Activated CD4-positive, alpha-beta memory T cell treated with anti-CD3 and anti-CD28 coated beads, Interleukin-2, amount 10 ng/mL, durations not matched to agents 7 days and 5 days (primary cell): Measurements from ENCODE around the gene CLPX. TPM values are rescaled to one million over a fixed set of nuclear protein-coding genes. Genes with fewer than 3 reads are reported as not detected.

Experiments used
- CTCF ChIA-PET: fragments of 350-600 bp; sonication (Branson Sonifier 250); formaldehyde crosslinking; loops from one replicate; lab custom pipeline; 2021; ENCODE audit warnings: antibody characterized with exemption, inconsistent platforms; lab: Charles Lee
- POLR2A ChIA-PET: fragments of 350-600 bp; sonication (Branson Sonifier 250); formaldehyde crosslinking; loops from one replicate; lab custom pipeline; 2021; ENCODE audit warnings: antibody characterized with exemption; lab: Charles Lee
- DNase-seq: peaks from one replicate; pipeline ENCODE4 v3.0.0-alpha.2; 2020
- H3K27ac Mint-ChIP-seq: one replicate; pipeline ENCODE4 v1.8.0; 2021; ENCODE audit warnings: mild to moderate bottlenecking, mixed read lengths
- H3K27me3 Mint-ChIP-seq: one replicate; pipeline ENCODE4 v1.8.0; 2021; ENCODE audit warnings: mixed read lengths
- H3K36me3 Mint-ChIP-seq: one replicate; pipeline ENCODE4 v1.8.0; 2021; ENCODE audit warnings: low read depth, mixed read lengths
- H3K4me1 Mint-ChIP-seq: one replicate; pipeline ENCODE4 v1.8.0; 2021; ENCODE audit warnings: mixed read lengths
- H3K4me3 Mint-ChIP-seq: one replicate; pipeline ENCODE4 v1.8.0; 2021; ENCODE audit warnings: mild to moderate bottlenecking, mixed read lengths
- H3K9me3 Mint-ChIP-seq: one replicate; pipeline ENCODE4 v1.8.0; 2021; ENCODE audit warnings: mixed read lengths
- total RNA-seq, 2 experiments: library from RNA; stranded (reverse); gene quantifications; one replicate each; pipeline ENCODE4 v1.2.3, GENCODE V29; 2021

CLPX gene
- total RNA-seq, 2 experiments from 2014 or later = 48.5 to 57.8 TPM

DNA sequence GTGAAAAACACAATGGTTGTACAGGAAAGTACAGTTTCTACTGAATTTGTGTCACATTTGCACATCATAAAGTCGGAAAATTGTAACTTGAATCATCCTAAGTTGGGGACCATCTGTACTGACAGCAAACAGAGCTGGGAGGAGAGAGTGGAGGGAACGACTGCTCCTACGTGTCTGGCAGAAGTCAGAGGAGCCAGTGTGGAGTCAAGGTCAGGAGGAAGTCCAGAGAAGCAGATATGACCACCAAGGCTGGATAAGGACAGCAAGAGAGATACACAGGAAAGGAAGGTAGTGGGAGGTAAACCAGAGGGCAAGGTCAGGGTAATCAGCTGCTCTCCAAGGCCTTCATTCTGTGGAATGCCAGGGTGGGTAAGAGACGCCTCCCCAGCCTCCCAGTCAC, 28.9 kb upstream of the CLPX start:
- ChIA-PET POLR2A (no interaction called here), CTCF (no interaction called here)
- H3K27ac Mint-ChIP-seq = no peak overlapping the region
- no peak for DNase-seq
- H3K9me3 Mint-ChIP-seq = no peaks in the 10 kb centered on the region
- no peaks in the 10 kb centered on the region for H3K4me1 Mint-ChIP-seq
- H3K27me3 Mint-ChIP-seq = no peaks in the 10 kb centered on the region
- no peaks in the 10 kb centered on the region for H3K36me3 Mint-ChIP-seq
- no peak overlapping the region for H3K4me3 Mint-ChIP-seq

DNA sequence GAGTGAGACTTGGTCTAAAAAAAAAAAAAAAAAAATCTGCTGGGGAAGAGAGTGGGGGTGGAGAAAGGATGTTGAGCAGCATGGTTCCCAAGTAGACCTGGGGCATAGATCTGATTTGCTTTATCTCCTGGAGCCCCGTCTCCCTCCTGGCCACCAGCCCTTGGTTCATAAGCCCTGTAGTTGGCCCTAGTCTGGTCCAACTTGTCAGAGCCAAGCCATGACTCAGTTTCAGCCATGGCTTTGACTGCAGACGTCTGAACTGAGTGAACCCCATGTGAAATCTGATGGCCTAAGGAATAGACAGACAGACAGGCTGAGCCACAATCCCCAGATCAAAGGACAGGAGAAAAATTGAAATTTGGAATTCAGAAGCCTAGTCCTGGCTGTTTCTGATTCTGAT, 28.1 kb upstream of the CLPX start:
- Mint-ChIP-seq H3K27ac (no peak overlapping the region), H3K36me3 (no peaks in the 10 kb centered on the region), H3K4me1 (no peaks in the 10 kb centered on the region), H3K27me3 (no peaks in the 10 kb centered on the region), H3K4me3 (no peak overlapping the region), H3K9me3 (no peaks in the 10 kb centered on the region)
- POLR2A ChIA-PET = no interaction called here
- CTCF ChIA-PET = interaction anchor here (1.2 kb wide), 1 partner anchor 11 kb away, joined by 3 read pairs; no protein-coding TSS in a partner anchor
- no peak for DNase-seq

DNA sequence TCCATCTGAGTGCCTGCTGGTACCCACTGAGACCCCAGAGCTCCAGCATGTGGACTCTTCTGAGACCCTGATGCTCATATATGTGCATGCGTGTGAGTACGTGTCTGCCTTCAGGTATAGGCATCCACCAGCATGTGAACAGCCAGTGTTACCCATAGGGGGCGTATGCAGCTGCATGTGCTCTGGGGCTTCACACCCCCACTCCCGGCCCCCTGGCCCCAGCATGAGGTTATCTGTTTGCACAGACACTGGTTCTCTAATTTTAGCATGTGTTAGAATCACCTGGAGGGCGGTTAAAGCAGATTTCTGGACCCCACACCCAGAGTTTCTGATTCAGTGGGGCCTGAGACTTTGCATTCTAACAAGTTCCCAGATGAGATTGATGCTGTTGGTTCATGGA, 27.0 kb upstream of the CLPX start:
- ChIA-PET POLR2A (interaction anchor here (1.2 kb wide), 1 partner anchor 93 kb away, joined by 4 read pairs; the partner anchor contains the start of gene RNU5B-1), CTCF (interaction anchor here (1.1 to 1.2 kb wide), 2 partner anchors 12 kb away, joined by 3 read pairs; no protein-coding TSS in a partner anchor)
- peak; percentile 41 for DNase-seq
- no peaks in the 10 kb centered on the region for H3K36me3 Mint-ChIP-seq
- H3K27ac Mint-ChIP-seq = no peak overlapping the region
- no peaks in the 10 kb centered on the region for H3K27me3 Mint-ChIP-seq
- H3K4me1 Mint-ChIP-seq = no peaks in the 10 kb centered on the region
- H3K4me3 Mint-ChIP-seq = no peak overlapping the region
- no peaks in the 10 kb centered on the region for H3K9me3 Mint-ChIP-seq

GRCh38 chr15:65211482-65211982, 26.4 kb upstream of the CLPX start:
- no peaks in the 10 kb centered on the region for H3K9me3 Mint-ChIP-seq
- H3K4me1 Mint-ChIP-seq = no peaks in the 10 kb centered on the region
- no peak overlapping the region for H3K4me3 Mint-ChIP-seq
- DNase-seq = no peak
- ChIA-PET CTCF (interaction anchor here (0.7 to 1.1 kb wide), 2 partner anchors 9 to 12 kb away, joined by 3 to 4 read pairs; no protein-coding TSS in a partner anchor), POLR2A (interaction anchor here (1.2 kb wide), 1 partner anchor 93 kb away, joined by 4 read pairs; the partner anchor contains the start of gene RNU5B-1)
- H3K27me3 Mint-ChIP-seq = no peaks in the 10 kb centered on the region
- no peaks in the 10 kb centered on the region for H3K36me3 Mint-ChIP-seq
- H3K27ac Mint-ChIP-seq = no peak overlapping the region

GRCh38 chr15:65210770-65211481, 25.8 kb upstream of the CLPX start, which contains the start of gene CILP:
CILP (minus strand) TSS chr15:65211473; CDS start chr15:65209755, 1,718 bp downstream.
- no peak for DNase-seq
- Mint-ChIP-seq H3K27ac (no peak within 1 kb of the TSS), H3K9me3 (no peaks in the 10 kb centered on the region), H3K27me3 (no peaks in the 10 kb centered on the region), H3K4me1 (no peaks in the 10 kb centered on the region), H3K4me3 (no peak within 1 kb of the TSS), H3K36me3 (no peaks in the 10 kb centered on the region)
- POLR2A ChIA-PET = no interaction called here
- CTCF ChIA-PET = interaction anchor here (0.7 to 1.1 kb wide), 2 partner anchors 8 to 11 kb away, joined by 3 to 4 read pairs; no protein-coding TSS in a partner anchor

- ChIA-PET CTCF (interaction anchor here (1.1 to 1.9 kb wide), 2 partner anchors 87 to 109 kb away, joined by 3 to 6 read pairs; no protein-coding TSS in a partner anchor), POLR2A (no interaction called here)
- no peaks in the 10 kb centered on the region for H3K36me3 Mint-ChIP-seq
- no peaks in the 10 kb centered on the region for H3K9me3 Mint-ChIP-seq
- no peak overlapping the region for H3K4me3 Mint-ChIP-seq
- no peak overlapping the region for H3K27ac Mint-ChIP-seq
- no peak for DNase-seq
- H3K27me3 Mint-ChIP-seq = no peaks in the 10 kb centered on the region
- no peaks in the 10 kb centered on the region for H3K4me1 Mint-ChIP-seq
Observed at GRCh38 chr15:65209701-65210643, 24.8 kb upstream of the CLPX start.

DNA sequence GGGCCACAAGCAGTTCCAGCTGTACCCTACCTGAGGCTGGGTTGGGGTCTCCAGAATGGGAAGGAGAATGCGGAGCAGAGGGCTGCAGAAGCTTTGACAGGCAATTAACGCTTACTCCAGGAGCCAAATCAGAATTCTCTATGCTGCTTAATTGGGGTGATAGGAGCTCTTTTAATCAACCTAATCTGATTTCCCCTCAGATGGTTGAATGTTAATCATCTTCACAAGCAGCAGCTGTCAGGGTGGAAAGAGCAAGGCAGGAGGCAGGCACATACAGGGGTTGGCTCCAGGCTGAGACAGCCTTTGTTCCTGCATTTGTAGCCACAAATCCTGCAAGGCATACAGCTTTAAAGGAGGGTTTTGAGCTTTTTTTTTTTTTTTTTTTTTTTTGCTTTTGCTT, 23.5 kb upstream of the CLPX start:
- no peak overlapping the region for H3K4me3 Mint-ChIP-seq
- POLR2A ChIA-PET = interaction anchor here (1.0 kb wide), 1 partner anchor 96 kb away, joined by 4 read pairs; the partner anchor contains the start of gene RNU5B-1
- no peaks in the 10 kb centered on the region for H3K4me1 Mint-ChIP-seq
- no peak overlapping the region for H3K27ac Mint-ChIP-seq
- CTCF ChIA-PET = interaction anchor here (0.5 to 1.9 kb wide), 3 partner anchors 23 to 229 kb away, joined by 3 to 6 read pairs (median 3); no protein-coding TSS in a partner anchor
- H3K9me3 Mint-ChIP-seq = no peaks in the 10 kb centered on the region
- peaks cover 2% of the 10 kb centered on the region for H3K27me3 Mint-ChIP-seq
- no peak for DNase-seq
- H3K36me3 Mint-ChIP-seq = no peaks in the 10 kb centered on the region

DNA sequence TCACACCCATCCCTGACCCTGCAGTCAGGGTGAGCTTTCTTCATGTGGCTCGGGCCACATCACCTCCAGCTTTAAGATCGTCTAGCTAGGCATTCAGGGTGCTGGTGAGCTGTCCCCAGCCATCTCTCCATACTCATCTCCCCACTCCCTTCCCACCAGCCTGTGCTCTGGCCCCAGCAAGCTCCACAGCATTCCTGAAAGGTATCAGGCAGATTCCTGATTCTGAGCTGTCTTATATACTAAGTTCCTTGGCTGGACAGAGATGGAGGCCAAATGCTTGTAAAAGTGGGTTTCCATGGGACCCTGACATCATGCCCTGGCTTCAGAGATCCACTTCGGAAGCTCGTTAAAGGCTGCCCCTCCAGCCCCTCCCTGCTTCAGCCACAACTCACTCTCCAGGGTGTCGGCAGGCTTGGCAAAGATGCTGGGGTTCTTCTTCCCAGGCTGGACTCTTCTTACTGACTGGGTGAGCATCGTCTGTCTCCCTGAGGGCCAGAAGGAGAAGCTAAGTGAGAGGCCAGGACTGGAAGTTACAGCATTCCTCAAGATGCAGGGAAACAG, 22.2 kb upstream of the CLPX start:
- no peak overlapping the region for H3K4me3 Mint-ChIP-seq
- H3K27ac Mint-ChIP-seq = no peak overlapping the region
- ChIA-PET CTCF (interaction anchor here (0.5 to 1.0 kb wide), 2 partner anchors 10 to 88 kb away, joined by 3 read pairs; no protein-coding TSS in a partner anchor), POLR2A (no interaction called here)
- H3K27me3 Mint-ChIP-seq = peaks cover 2% of the 10 kb centered on the region
- H3K9me3 Mint-ChIP-seq = no peaks in the 10 kb centered on the region
- DNase-seq = no peak
- no peaks in the 10 kb centered on the region for H3K36me3 Mint-ChIP-seq
- H3K4me1 Mint-ChIP-seq = no peaks in the 10 kb centered on the region

- H3K4me3 Mint-ChIP-seq = no peak overlapping the region
- ChIA-PET CTCF (interaction anchor here (0.5 to 1.0 kb wide), 2 partner anchors 11 to 89 kb away, joined by 3 read pairs; no protein-coding TSS in a partner anchor), POLR2A (no interaction called here)
- peaks cover 2% of the 10 kb centered on the region for H3K27me3 Mint-ChIP-seq
- no peaks in the 10 kb centered on the region for H3K4me1 Mint-ChIP-seq
- H3K36me3 Mint-ChIP-seq = no peaks in the 10 kb centered on the region
- DNase-seq = no peak
- no peak overlapping the region for H3K27ac Mint-ChIP-seq
- H3K9me3 Mint-ChIP-seq = no peaks in the 10 kb centered on the region
Observed at GRCh38 chr15:65206750-65207149, 21.6 kb upstream of the CLPX start.

DNA sequence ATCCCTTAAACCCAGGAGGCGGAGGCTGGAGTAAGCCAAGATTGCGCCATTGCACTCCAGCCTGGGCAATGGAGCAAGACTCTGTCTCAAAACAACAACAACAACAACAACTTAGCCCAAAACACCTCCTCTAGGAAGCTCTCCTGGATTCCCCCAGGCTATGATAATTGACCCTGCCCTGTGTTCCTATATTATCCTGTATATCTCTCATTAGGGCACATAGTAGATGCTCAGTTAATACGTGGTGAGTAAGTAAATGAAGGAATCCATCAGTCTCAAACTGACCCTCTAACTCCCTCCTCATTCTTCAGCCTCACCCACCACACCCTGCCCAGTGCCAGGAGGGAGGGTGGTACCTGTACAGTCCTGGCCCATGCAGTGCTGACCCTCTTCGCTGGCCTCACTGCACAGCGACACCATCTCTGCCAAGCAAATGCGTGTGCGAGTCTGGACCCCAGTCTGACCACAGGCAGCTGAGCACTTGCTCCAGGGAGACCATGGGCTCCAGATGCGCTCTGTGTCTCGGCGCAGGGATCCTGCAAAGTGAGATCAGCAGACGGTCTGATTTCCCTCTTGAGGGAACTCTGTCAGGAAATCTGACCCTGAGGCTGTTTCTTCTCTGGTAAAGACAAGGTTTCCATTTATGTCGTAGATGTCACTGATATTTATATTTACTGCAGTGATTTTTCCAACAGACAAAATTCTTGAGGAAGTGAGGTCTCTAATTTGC, 20.0 kb upstream of the CLPX start:
- Mint-ChIP-seq H3K27ac (no peak overlapping the region), H3K4me3 (no peak overlapping the region), H3K4me1 (no peaks in the 10 kb centered on the region), H3K27me3 (peaks cover 9% of the 10 kb centered on the region), H3K36me3 (no peaks in the 10 kb centered on the region), H3K9me3 (no peaks in the 10 kb centered on the region)
- no peak for DNase-seq
- ChIA-PET POLR2A (no interaction called here), CTCF (no interaction called here)

GRCh38 chr15:65204236-65204930, 19.2 kb upstream of the CLPX start:
- ChIA-PET POLR2A (no interaction called here), CTCF (no interaction called here)

More at GRCh38 chr15:65204236-65204930, 19.2 kb upstream of the CLPX start:
- Mint-ChIP-seq H3K36me3 (no peaks in the 10 kb centered on the region), H3K4me1 (no peaks in the 10 kb centered on the region), H3K9me3 (no peaks in the 10 kb centered on the region), H3K27ac (no peak overlapping the region), H3K4me3 (no peak overlapping the region), H3K27me3 (peaks cover 9% of the 10 kb centered on the region)
- no peak for DNase-seq
